Measurements from ENCODE around the gene EIF2B2. TPM values are rescaled to one million over a fixed set of nuclear protein-coding genes. Genes with fewer than 3 reads are reported as not detected.

EIF2B2 gene
- total RNA-seq = 25.1 and 35.5 TPM in 2 replicates

GRCh38 chr14:75002392-75003249 is at the start of gene EIF2B2:
TSS of gene EIF2B2 (plus strand) at chr14:75002921. CDS start at chr14:75002991, 70 bp downstream.

GRCh38 chr14:74955229-74956026 is 47.3 kb upstream of the EIF2B2 start, which contains the start of gene PGF:
TSS of gene PGF (minus strand) at chr14:74955597. CDS start at chr14:74955242, 355 bp downstream.

GRCh38 chr14:75050852-75051555 is 48.3 kb downstream of the EIF2B2 start, which contains the start of gene MLH3:
TSS of gene MLH3 (minus strand) at chr14:75051467. CDS start at chr14:75049655, 1,812 bp downstream.

Other genes starting within 250 kb of the EIF2B2 start
- 15.7 and 23.3 TPM in 2 replicates for gene YLPM1, start 239.6 kb upstream of the EIF2B2 start, total RNA-seq
- not detected in 2 replicates for gene PROX2, start 126.8 kb upstream of the EIF2B2 start, total RNA-seq
- 47.8 and 48.9 TPM in 2 replicates for gene DLST, start 121.0 kb upstream of the EIF2B2 start, total RNA-seq
- 0.18 and 2.4 TPM in 2 replicates for gene RPS6KL1, start 79.7 kb upstream of the EIF2B2 start, total RNA-seq
- 12.8 and 43.1 TPM in 2 replicates for gene PGF, start 47.3 kb upstream of the EIF2B2 start, total RNA-seq
- 9.0 and 20.7 TPM in 2 replicates for gene MLH3, start 48.5 kb downstream of the EIF2B2 start, total RNA-seq
- gene ACYP1, start 61.1 kb downstream of the EIF2B2 start, total RNA-seq = 1.3 and 2.5 TPM in 2 replicates
- gene ZC2HC1C, start 66.7 kb downstream of the EIF2B2 start, total RNA-seq = not detected in 2 replicates
- gene NEK9, start 124.1 kb downstream of the EIF2B2 start, total RNA-seq = 11.4 and 15.4 TPM in 2 replicates
- gene TMED10, start 173.7 kb downstream of the EIF2B2 start, total RNA-seq = 327 and 330 TPM in 2 replicates